NB4 (cell line): ENCODE data around the gene PGAM2.

ENCODE experiments used
- CTCF ChIP-seq: IDR thresholded peaks from one replicate; pipeline ENCODE4 v1.5.1; 2012; ENCODE audit warnings: low read depth, low read length
- MYC ChIP-seq: IDR thresholded peaks from 2 replicates; pipeline ENCODE4 v1.6.1; 2011; ENCODE audit warnings: low read depth, low read length

- TF ChIP-seq MYC (no peak), CTCF (peak; percentile 47)
Measured at GRCh38 chr7:44085546-44085945, 20.2 kb upstream of the PGAM2 start.
